GM03348 (cell line): ENCODE data around the gene BRPF3.

Experiments
- DNase-seq: peaks from one replicate; pipeline ENCODE4 v3.0.0; 2012; ENCODE audit warnings: low spot score

Gene BRPF3

DNA sequence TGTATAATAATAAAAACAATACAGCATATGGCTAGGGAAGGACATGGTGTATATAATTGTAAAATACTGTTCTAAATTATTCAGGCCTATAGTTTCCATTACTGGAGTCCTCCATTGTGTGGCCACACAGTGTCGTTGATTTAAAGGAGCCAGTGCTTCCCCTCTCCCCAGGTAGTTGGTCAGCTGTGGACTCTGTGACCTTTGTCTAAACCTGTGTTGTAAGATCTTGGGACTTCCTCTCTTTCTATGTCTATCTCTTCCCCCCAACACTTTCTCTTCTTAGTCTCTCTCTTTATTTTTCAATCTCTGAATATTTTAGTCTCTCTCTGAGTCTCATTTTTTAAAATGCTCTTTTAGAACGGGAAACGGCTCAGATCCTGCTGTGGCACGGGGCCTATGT lies 35.6 kb downstream of the BRPF3 start:
- no peak for DNase-seq

DNA sequence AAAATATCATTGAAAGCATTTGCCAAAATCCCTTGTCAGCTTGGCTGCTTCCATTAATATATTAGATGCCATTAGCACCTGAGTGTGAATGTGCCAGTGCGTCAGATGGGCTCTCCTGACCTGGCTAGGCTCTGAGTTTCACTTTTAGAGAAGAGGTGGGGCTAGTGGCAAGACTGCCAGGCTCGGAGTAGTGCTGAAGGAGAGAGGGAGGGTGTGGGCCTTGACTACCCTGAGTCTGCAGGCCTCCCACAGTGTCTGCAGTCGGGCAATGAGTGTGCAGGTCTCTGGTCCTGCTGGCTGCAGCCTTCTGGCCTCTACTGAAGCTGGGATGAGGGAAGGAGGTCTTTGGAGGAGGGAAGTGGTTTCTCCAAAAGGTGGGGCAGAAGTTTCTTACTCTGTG lies 38.8 kb downstream of the BRPF3 start:
- DNase-seq: no peak

DNA sequence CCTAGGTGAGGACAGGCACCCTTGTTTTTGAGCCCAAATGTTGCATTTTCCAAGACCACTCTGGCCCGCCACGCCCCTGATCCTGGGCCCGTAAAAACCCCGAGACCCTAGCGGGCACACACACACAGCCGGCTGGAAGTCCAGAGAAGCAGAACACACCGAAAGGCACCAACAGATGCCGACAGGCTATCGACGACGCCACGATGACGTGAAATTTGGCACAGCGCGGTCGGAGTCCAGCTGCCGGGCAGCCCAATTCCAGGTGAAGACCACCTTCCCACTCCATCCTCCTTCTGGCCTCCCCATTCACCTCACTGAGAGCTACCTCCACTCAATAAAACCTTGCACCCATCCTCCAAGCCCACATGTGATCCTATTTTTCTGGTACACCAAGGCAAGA lies 39.3 kb downstream of the BRPF3 start:
- no peak for DNase-seq

DNA sequence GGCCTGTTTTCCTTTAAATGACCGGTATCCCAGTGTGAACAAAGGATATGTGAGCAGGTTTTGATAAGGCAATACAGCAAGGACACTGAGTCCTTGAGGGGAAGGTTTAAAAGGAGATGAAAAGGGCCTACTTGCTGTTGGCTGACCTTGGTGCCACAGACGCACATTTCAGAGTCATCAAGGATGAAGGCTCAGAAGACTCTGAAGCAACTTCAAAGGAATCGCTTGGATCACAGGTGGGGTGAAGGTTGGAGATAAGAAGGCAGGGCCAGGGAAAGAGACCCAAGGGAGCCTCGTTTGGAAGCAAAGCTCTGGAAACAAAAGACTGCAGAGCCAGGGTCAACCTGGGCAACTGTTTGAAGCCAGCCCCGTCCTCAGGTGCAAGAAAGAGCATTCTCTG lies 43.2 kb downstream of the BRPF3 start:
- DNase-seq: no peak

DNA sequence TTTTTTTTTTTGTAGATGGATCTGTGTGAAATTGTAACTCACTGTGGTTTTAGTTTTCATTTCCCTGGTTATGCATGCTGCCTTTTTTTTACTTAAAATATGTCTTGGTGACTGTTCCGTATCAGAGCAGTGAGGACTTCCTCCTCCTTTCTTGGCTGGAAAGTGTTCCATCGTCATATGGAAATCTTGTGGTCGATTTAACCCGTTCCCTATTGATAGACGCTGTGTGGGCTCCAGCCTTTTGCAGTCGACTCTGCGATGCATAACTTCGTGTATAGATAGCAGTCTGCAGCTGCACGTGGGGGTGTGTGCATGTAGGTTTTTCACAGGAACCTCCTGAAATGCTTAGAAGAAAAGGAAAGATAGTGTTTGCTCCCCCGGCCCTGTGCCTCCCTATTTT lies 45.2 kb downstream of the BRPF3 start:
- DNase-seq: peak; percentile 20

DNA sequence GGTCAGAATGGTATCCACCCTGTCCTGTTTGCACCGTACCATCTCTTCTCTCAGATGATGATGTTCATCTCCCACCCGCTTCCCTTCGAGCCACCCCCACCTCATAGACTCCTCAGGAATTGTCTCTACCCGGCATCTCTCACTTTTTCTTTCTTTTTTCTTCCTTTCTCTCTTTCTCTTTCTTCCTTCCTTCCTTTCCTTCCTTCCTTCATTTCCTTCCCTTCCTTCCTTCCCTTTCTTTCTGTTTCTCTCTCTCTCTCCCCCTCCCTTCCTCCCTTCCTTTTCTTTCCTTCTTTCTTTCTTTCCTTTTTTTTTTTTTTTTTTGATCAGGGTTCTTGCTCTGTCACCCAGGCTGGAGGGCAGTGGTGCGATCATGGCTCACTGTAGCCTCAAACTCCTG lies 45.6 kb downstream of the BRPF3 start:
- no peak for DNase-seq

DNA sequence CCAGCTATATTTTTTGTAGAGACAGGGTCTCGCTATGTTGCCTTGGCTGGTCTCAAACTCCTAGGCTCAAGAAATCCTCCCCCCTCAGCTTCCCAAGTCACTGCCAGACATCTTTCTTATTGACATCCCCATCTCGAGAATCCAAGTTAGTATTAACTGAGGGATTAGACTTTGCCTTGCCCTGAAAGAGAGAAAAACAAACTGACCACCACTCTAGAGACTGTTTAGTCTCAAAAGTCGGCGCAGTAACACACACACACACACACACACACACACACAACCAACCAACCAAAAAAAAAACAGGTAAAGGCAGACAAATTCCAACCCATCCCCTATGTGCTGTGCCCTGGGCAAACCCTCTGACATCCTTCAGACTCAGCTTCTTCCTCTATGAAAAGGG lies 46.1 kb downstream of the BRPF3 start:
- no peak for DNase-seq

DNA sequence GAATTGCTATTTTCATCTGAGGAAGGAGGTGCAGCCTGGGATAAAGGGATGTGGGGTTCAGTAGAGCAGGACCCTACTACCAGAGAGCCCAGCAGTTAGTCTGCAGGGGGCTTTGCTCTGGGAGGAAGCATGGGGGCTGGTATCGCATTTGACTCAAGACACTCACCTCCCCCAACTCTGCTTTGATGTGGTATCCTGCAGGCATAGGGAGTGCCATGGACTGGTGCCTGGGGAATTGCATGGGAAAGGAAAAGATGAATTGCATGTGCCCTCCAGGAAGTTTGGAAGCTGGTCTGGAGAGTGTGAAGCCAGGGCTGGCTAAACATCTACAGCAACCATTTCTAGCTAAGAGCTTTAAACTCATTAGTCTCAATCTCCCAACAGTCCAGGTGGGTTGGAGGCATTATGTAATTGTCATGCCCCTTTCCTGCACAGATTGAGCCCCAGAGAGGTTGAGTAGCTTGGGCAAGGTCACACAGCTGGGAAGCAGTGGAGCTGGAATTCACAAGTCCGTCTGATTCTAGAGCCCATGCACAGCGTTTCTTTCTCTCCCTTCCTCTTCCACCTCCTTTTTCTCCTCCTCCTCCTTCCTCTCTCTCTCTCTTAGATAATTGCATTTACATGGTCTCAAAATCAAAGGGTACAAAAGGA lies 47.1 kb downstream of the BRPF3 start:
- no peak for DNase-seq

DNA sequence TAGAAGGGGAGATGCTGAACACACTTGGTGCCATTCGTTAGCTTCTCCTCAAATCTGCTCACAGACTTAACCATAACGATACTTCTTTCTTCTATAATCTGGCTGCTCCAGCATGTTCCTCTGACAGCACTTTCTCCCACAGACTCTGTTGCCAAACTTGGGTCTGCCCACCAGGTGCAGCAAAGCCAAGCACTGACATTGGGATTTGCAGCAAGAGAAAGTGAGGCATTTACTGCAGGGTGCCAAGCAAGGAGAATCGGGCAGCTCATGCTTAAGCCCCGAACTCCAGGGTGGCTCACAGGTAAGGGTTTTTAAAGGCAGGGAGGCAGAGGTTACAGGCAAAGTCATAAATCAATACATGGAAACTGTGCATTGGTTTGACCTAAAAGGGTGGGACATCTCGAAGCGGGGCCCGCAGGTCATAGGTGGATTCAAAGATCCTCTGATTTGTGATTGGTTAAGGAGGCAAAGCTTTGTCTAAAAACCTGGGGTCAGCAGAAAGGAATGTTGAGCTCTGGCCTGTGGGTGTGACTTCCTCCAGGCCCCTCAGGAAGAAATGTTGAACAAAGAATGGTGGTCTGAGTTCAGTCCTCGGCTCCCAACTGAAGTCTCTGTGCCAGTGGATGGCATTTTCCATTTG lies 48.2 kb downstream of the BRPF3 start:
- DNase-seq: no peak

DNA sequence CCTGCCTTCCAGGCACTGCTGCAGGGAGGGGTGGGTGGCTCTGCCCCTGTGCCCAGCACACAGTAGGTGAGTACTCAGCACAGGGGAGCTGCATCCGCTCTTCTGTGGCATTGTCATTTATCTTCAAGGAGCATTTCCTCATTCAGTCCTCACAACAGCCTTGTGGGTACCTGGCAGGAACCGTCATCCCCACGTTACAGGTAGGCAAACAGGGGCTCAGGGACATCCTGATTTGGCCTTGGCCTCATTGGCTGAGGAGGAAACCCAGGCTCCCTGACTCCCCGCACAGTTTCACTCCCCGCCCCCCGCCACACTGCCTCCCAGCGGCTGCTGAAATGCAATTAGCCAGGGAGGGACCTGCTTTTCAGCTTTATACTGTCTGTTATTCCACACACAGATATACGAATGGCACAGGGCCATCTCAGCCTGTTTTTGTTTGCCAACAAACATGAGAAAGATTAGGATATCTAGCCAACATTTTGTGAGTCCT lies 49.1 kb downstream of the BRPF3 start:
- DNase-seq: no peak

DNA sequence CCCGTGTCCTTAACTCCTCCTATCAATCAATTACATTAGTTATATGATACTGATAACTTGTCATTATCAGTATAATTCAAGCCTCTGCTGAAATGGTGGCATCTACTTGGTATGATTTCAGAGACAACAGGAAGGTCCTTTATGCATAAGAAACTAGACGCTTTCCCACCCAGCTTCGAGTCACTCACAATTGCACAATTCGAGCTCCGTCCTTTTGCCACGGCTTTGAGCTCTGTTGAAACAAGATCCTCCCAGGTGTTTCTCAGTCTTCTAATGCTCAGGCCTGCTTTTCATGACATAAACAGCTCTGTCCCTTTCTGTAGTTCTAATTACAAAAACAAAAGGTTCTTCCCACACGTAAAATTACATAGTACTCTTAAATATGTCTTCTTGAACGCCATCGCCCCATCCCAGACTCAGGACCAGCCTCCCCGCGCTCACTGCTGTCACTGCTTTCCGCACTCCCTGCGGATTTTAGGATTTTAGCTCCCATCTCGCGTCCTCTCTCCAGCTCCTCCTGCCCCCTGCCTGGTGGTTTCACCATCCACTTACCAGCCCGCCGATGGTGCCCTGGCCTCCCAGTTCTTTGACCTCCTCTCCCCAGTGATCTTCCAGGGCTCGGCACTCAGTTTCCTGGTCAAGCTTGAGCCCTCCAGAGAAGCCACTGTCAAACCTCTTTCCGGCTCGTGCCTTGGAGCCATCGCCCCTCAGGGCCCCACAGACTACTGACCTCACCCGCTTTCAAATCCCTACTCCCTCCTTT lies 50.1 kb downstream of the BRPF3 start:
- DNase-seq: no peak

DNA sequence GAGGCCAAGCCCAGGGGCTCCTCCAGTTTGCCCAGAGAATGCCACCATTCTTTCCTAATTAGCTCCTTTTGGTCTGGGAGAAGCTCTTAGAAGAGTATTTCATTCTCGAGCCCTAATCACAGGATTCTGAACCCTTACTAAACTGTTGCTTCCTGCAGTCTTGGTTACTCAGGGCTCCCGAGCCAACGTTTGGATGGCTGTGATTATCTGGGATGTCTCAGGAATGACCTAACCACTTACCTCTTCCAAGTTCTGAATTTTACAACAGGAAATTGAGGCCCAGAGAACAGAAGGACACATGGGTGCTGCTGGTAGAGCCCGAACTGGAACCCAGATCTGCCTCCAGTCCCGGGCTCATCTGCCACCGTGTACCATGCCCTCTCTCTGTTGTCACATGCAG lies 51.1 kb downstream of the BRPF3 start:
- DNase-seq: peak; percentile 61

DNA sequence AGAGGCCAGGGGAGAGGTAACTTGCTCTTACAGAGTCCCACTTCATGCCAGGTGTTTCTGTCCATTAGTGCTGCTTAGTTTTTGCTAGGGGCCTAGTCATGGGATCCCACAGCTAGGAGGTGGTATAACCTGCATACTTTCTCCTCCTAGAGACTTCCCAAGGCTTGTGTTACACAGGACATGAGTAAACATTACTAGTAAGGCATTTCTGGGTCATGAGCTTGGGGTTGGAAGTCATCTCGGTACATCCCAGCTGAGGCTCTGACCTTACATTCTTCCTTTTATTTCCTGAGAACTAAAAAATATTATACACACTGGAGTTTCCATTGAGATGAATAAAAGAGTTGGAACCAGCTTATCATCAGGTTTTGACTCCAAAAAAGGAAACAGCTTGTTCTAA lies 52.4 kb downstream of the BRPF3 start:
- peak; percentile 52 for DNase-seq

DNA sequence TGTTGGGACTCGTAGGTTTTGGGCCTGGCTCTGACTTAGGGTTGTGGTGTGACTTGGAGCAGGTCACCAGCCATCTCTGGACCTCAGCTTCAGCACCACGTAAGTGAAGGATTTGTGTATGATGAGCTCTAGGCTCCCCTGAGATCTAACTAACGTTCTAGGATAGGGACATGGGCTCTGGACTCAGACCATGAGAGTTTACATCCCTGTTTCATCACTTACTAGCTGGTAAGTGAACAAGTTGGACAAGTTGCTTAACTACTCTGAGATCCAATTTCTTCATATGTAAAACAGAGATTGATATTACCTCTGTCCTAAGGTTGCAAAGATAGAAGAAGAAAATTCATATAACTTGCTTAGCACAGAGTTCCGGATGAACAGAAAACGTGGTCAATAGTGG lies 53.0 kb downstream of the BRPF3 start:
- DNase-seq: no peak

DNA sequence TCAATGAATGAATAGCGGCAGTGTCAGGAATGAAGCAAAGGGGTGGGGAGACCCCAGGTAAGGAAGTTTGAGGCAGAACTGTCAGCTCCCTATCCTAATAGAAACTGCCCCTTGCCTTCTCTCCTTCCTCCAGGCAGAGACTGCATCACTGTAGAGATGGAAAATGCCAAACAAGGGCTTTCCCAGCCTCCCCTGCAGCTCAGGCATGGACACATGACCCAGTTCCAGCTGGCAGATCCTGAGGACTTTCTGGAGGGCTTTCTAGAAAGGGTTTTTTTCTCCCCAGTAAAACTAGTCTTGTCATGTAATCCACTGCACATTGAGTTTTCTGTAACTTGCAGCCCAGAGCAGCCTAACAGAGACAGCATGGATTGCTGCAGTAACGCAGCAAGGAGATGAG lies 55.5 kb downstream of the BRPF3 start:
- no peak for DNase-seq

DNA sequence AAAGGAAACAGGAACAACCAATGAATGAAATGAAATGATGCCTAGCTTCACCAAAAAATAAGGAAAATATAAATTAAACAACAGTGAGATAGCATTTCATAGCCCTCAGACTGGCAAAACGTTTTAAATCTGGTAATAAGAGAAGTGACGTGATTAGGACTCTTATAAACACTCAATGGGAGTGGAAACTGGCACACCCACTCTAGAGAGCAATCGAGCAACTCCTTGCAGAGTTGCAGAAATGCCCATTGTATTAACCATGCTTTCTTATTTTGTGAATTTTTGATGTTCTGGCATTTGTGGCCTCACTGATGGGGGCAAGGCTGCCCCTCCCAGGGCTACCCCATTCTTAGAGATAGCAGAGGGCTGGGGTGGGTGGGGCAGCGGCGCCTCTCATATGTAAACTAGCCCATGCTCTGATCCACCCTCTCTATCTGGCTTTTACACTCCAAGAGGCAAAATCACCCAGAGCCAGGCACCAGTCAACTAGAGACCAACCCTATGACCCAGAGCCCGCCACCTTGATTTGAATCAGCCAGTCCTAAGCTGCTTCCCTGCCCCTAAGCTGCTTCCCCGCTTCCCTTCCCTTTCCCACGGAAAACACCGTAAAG lies 67.0 kb downstream of the BRPF3 start:
- no peak for DNase-seq

DNA sequence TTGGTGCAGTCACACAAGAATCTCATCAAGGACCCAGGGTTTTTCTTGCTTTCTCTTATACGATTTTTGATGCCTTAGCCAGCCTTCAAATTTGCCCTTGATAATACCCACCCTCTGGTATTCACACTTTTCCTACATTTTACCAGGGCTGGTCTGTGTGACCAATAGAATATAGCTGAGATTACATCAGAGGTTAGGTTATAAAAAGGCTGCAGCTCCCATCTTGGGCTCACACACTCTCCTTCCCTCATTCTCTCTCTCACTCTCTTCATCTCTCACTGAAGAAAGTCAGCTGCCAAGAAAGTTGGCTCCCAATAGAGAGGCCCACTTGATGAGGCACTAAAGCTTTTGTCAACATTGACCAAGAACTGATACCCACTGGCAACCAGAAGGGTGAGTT lies 69.2 kb downstream of the BRPF3 start:
- DNase-seq: no peak

DNA sequence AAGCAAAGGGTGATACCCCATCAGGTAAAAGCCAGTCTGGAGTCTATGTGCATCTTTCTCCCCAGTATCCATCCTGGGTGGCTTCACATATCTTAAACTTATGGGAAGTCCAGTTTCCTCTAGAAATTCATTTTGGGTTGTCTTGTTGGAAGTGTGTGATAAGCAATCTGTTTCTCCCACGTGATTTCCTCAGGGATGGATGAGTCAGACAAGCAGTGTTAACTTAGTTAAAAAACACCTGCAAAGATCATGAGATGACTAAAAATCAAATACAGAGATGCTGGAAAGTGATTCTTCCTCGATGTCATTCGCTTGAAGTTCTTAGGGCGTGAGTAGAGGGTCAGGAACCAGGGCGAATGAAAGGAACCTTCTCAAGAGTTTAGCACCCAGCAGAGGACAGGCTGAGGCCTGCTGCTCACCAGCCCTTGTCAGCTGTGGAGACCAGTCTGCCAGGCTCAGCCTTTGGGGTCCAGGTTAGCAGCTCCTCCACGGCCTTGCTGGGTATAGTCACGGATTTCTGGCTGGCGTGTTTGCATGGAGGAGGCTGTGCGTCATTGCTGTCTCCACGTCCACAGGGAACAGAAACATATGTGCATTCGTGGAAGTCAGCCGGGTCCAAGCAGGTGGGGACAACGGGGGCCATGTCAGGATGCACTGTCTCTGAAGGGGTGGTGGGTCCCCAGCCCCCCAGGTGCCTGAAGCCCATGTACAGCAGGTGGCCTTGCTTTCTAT lies 70.5 kb downstream of the BRPF3 start:
- no peak for DNase-seq

DNA sequence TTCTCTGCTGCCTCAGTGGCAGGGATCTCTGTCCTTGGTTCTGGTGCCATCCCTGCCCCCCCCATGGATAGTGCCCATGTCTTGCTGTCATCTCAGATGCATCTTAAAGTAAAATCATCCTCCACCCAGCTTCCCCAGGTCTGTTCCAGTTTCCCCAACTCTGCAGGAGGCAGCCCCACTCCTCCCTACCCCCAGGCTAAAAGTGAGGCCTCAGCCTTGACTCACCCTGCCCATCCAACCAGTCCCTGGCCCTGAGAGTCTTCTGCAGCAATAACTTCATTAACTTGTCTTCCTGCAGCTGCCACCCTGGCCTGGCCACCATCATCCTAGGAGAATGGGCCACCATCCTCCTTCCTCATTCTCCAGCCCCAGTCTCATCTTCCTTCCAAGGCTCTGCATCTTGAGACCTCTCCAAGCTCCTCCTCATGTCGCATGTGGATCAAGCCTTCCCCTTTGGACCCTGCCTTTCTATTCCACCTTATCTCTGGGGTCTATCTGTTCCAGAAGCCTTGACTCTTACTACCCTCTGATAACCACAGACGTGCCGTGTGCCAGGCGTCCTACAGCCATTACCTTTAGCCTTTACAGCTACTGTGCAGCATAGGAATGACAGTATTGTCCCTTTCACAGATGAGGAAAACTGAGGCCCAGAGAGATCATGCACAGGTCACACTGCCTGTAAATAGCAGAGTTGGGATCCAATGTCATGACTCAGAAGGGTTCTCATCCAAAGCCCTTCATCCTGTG lies 71.4 kb downstream of the BRPF3 start:
- no peak for DNase-seq

DNA sequence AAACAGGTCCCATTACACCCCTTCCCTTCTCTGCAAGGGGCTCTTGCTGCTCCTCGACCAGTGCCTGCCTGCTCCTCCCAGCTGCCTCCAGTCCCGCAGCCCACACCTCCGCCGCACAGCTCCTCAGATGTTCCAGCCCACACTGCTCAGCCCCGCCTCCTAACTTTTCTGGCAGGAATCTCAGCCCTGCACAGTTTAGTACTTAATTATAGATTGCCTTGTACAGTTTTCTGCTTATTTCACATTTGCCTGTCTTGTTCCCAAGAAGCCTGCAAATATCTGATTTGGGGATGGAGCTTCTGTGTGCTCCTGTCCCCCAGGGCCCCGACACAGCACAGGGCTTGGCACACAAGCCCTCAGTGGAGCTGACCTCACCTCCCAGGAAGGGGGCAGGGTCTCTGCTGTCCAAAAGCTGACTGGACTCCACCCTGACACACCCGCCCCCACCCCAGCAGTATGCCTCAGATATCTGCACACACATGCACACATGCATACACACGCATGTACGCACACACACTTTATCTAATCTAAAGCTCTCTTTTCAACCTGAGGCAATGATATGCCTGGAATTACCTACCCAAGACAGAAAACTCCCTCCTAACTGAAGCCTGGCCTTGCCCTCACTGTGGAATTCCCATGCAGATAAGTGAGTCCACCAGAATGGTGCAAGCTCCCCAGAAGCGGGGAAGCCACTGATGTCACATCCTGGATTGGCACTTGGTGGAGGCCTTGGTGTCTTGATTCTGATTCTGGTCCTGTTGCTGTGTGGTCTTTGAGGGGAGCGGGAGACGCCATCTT lies 72.1 kb downstream of the BRPF3 start:
- peak; percentile 58 for DNase-seq
